Stimulated activated effector memory CD8-positive, alpha-beta T cell treated with anti-CD3 and anti-CD28 coated beads, Interleukin-12 subunit alpha, Interleukin-12 subunit beta, amount 100 ng/mL, for 72 hours (primary cell): ENCODE data around the gene SMARCE1.
A peak's percentile ranks its signal among the peaks of the same experiment; 100 is the strongest.

Experiments used
- ATAC-seq: fragments of 150-1000 bp; cut with Tn5 transposase; 2 replicates; pipeline ENCODE4 v1.10.0; 2021
- DNase-seq, 2 donors: peaks; one replicate each; pipeline ENCODE4 v3.0.0; 2021 to 2022; ENCODE audit warnings: low spot score in 2 of 2
- H3K27ac Mint-ChIP-seq: one replicate; pipeline ENCODE4 v1.8.0; 2022; ENCODE audit warnings: mild to moderate bottlenecking, mixed read lengths
- H3K36me3 Mint-ChIP-seq: one replicate; pipeline ENCODE4 v1.8.0; 2022; ENCODE audit warnings: mild to moderate bottlenecking, mixed read lengths
- H3K4me1 Mint-ChIP-seq: one replicate; pipeline ENCODE4 v1.8.0; 2022; ENCODE audit warnings: mixed read lengths
- H3K4me3 Mint-ChIP-seq: one replicate; pipeline ENCODE4 v1.8.0; 2022; ENCODE audit warnings: mild to moderate bottlenecking, mixed read lengths
- H3K9me3 Mint-ChIP-seq: one replicate; pipeline ENCODE4 v1.8.0; 2022; ENCODE audit warnings: mixed read lengths

The SMARCE1 gene

GRCh38 chr17:40621578-40621977, 26.0 kb downstream of the SMARCE1 start:
- Mint-ChIP-seq H3K4me3 (no peak overlapping the region), H3K4me1 (peaks cover 60% of the 10 kb centered on the region), H3K9me3 (no peaks in the 10 kb centered on the region), H3K36me3 (peaks cover 4% of the 10 kb centered on the region), H3K27ac (no peak overlapping the region)
- ATAC-seq (no peak), DNase-seq (no peak)

GRCh38 chr17:40621019-40621418, 26.6 kb downstream of the SMARCE1 start:
- ATAC-seq = no peak

DNA sequence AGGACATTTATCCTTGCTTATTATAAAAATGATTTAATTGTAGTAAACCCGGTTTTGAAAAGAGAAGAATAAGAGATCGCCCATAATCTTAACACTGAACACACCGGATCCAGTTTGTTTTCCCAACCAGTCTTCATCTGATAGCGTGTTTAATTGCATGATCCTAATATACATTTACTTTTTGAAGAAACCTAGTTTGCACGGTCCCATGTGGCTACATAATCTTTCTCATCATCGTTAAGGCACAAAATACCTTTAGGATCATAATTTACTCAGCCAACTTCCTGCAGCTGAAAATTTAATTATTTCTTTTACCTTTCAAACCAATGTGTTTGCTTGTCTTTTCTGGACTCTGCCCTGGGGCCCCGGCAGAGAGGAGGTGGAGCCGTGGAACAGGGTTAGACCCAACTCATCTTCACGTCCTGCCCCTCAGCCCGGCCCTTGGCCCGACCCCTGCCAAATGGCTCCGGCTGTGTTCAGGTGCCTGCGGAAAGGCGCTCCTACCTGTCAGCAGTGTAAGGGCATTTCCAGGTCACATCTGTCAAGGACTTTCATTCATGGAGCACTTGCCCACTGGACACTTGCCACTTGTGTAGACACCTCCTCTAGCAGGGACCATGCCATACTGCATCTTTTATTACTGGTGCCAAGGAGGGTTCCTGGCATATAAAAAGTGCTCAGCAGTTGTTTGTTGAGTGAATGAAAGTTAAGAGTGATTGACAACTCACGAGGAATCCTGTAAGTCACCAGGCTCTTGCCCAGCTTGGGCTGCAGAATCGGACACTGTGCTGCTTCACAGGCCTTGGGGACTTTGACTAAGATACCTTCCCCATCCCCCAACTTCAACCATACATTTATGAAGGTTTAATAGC, 28.6 kb downstream of the SMARCE1 start:
- Mint-ChIP-seq H3K27ac (no peak overlapping the region), H3K4me1 (peaks cover 68% of the 10 kb centered on the region), H3K9me3 (no peaks in the 10 kb centered on the region), H3K36me3 (no peaks in the 10 kb centered on the region), H3K4me3 (peak overlapping the region; percentile 65)
- no peak for ATAC-seq
- no peak for DNase-seq

More at GRCh38 chr17:40621019-40621418, 26.6 kb downstream of the SMARCE1 start:
- Mint-ChIP-seq H3K9me3 (no peaks in the 10 kb centered on the region), H3K36me3 (no peaks in the 10 kb centered on the region), H3K27ac (no peak overlapping the region), H3K4me1 (peaks cover 66% of the 10 kb centered on the region), H3K4me3 (no peak overlapping the region)
- DNase-seq = no peak

DNA sequence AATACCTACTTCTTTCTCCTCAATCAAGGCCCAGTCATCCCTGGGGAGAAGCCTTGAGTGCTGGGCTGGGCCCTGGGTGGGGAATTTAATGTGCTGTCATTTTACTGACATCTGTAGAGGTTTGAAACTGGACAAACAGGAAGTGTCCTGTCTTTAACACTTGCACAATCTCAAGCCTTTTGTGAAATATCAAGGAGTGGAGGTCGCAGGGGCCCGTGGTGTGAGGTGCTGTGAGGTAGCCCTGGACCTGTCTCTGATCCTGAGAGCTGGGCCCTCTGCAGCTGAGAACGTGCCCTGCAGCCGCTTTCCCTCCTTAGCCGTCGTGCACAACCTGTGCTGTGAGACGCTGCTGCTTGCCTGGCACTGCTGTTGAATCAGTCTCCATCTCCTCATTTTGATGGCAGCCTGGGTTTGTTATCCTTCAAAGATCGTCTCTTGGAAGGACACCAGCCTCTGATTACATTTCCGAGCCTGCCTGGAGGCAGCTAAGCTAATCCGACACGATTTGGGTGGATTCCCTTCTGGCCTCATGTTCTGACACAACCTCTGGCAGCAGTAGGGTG, 29.9 kb downstream of the SMARCE1 start:
- no peak for ATAC-seq
- Mint-ChIP-seq H3K4me3 (no peak overlapping the region), H3K36me3 (no peaks in the 10 kb centered on the region), H3K9me3 (no peaks in the 10 kb centered on the region), H3K4me1 (peaks cover 73% of the 10 kb centered on the region), H3K27ac (no peak overlapping the region)
- no peak for DNase-seq

- no peaks in the 10 kb centered on the region for H3K36me3 Mint-ChIP-seq
- H3K27ac Mint-ChIP-seq = peak overlapping the region; percentile 76
- ATAC-seq = no peak
- no peak overlapping the region for H3K4me3 Mint-ChIP-seq
- no peak for DNase-seq
- H3K9me3 Mint-ChIP-seq = no peaks in the 10 kb centered on the region
- H3K4me1 Mint-ChIP-seq = peaks cover 71% of the 10 kb centered on the region
Measured at GRCh38 chr17:40616592-40616991, 31.0 kb downstream of the SMARCE1 start.

GRCh38 chr17:40615841-40616476, 31.7 kb downstream of the SMARCE1 start:
- Mint-ChIP-seq H3K9me3 (no peaks in the 10 kb centered on the region), H3K36me3 (no peaks in the 10 kb centered on the region), H3K4me3 (no peak overlapping the region), H3K4me1 (peaks cover 74% of the 10 kb centered on the region), H3K27ac (peak overlapping the region; percentile 76)
- DNase-seq (no peak), ATAC-seq (no peak)

- no peaks in the 10 kb centered on the region for H3K36me3 Mint-ChIP-seq
- DNase-seq (no peak), ATAC-seq (peak; percentile 29)
- peaks cover 74% of the 10 kb centered on the region for H3K4me1 Mint-ChIP-seq
- no peaks in the 10 kb centered on the region for H3K9me3 Mint-ChIP-seq
- peak overlapping the region; percentile 76 for H3K27ac Mint-ChIP-seq
- H3K4me3 Mint-ChIP-seq = peak overlapping the region; percentile 35
Measured at GRCh38 chr17:40615068-40615840, 32.4 kb downstream of the SMARCE1 start.

GRCh38 chr17:40614431-40615067, 33.1 kb downstream of the SMARCE1 start:
- H3K4me1 Mint-ChIP-seq = peaks cover 75% of the 10 kb centered on the region
- no peak for DNase-seq
- no peaks in the 10 kb centered on the region for H3K9me3 Mint-ChIP-seq
- peak; percentile 30 for ATAC-seq
- peak overlapping the region; percentile 76 for H3K27ac Mint-ChIP-seq
- H3K4me3 Mint-ChIP-seq = peak overlapping the region; percentile 35
- no peaks in the 10 kb centered on the region for H3K36me3 Mint-ChIP-seq

DNA sequence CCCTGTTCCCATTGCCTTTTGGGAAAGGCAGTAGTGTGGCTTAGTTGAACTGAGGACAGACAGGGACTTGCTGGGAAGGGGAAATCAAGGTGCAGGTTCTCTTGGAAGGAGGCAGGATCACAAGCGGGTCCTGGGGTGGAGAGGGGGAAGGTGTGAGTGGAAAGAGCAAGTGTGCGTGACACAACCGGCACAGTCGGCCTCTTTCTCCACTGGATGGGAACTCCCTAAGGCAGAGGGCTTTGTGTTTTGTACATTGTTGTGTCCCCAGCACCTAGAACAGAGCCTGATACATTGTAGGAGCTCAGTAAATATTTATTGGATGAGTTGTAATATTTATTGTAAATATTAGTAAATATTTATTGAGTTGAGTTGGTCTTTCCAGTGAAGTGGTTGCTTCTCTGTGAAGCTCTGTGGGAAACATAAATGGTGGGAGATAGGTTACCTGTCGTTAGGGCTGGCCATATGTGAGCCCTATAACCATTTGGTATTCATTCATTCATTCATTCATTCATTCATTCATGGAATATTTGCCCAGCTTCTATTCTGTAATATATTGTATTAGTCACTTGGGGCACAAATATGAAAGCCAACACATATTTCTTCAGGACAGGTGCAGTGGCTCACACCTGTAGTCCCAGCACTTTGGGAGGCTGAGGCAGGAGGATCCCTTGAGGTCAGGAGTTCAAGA, 34.0 kb downstream of the SMARCE1 start:
- peaks cover 84% of the 10 kb centered on the region for H3K4me1 Mint-ChIP-seq
- peak overlapping the region; percentile 69 for H3K27ac Mint-ChIP-seq
- ATAC-seq (no peak), DNase-seq (no peak)
- no peaks in the 10 kb centered on the region for H3K36me3 Mint-ChIP-seq
- peak overlapping the region; percentile 31 for H3K4me3 Mint-ChIP-seq
- H3K9me3 Mint-ChIP-seq = no peaks in the 10 kb centered on the region

GRCh38 chr17:40612599-40613244, 34.9 kb downstream of the SMARCE1 start:
- Mint-ChIP-seq H3K9me3 (no peaks in the 10 kb centered on the region), H3K27ac (peak overlapping the region; percentile 69), H3K4me3 (peak overlapping the region; percentile 31), H3K36me3 (no peaks in the 10 kb centered on the region), H3K4me1 (peaks cover 92% of the 10 kb centered on the region)
- ATAC-seq (no peak), DNase-seq (no peak)

- peaks cover 92% of the 10 kb centered on the region for H3K4me1 Mint-ChIP-seq
Measured at GRCh38 chr17:40611840-40612474, 35.7 kb downstream of the SMARCE1 start.

DNA sequence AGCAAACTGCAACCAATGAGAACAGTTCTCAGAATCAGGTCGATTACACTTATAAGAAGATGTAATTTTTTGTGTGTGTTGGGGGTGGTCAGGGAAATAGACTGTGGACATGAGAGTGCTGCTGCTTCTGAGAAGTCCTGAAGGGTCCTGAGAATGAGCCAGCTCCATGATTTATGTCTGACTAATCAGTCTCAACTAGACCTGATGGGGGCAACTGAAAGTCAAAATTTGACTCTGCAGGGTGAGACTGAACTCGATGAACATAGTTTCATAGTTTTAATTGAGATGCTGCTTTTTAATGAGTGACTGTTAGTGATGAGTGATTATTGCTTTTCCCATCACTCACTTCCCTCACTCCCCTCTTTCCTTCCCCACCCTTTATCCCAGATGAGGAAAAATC, 37.3 kb downstream of the SMARCE1 start:
- H3K4me3 Mint-ChIP-seq = peak overlapping the region; percentile 35
- H3K9me3 Mint-ChIP-seq = no peaks in the 10 kb centered on the region
- no peaks in the 10 kb centered on the region for H3K36me3 Mint-ChIP-seq
- peaks cover 89% of the 10 kb centered on the region for H3K4me1 Mint-ChIP-seq
- DNase-seq = peak in 1 of 2 donors; percentile 69
- peak overlapping the region; percentile 44 for H3K27ac Mint-ChIP-seq
- peak; percentile 67 for ATAC-seq

More at GRCh38 chr17:40611840-40612474, 35.7 kb downstream of the SMARCE1 start:
- H3K36me3 Mint-ChIP-seq = no peaks in the 10 kb centered on the region
- DNase-seq (no peak), ATAC-seq (no peak)
- no peak overlapping the region for H3K27ac Mint-ChIP-seq
- no peaks in the 10 kb centered on the region for H3K9me3 Mint-ChIP-seq
- peak overlapping the region; percentile 11 for H3K4me3 Mint-ChIP-seq

DNA sequence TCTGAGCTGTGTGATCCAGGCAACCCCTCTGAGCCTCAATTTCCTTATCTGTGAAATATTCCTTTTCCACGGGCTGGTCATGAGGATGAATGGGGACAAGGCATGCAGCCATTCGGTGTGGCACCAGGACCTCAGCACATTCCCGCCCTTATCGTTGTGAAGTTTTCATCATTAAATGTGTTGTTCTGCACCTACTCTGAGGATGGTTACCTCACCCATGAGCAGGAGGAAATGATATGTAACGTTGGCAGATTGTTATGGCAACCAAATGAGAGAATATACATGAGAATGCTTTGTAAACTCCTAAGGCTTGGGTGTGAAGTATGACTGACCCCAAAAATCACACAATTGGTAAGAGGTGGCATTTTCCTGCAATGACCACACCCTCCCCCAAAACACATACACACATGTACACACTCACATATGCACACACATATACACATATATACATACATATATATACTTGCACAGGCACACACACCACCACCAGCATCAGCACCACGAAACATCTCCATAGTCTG, 39.5 kb downstream of the SMARCE1 start:
- peaks cover under 1% of the 10 kb centered on the region for H3K36me3 Mint-ChIP-seq
- H3K4me3 Mint-ChIP-seq = peak overlapping the region; percentile 53
- ATAC-seq (peak; percentile 86), DNase-seq (peak in 1 of 2 donors; percentile 69)
- peak overlapping the region; percentile 92 for H3K27ac Mint-ChIP-seq
- H3K9me3 Mint-ChIP-seq = no peaks in the 10 kb centered on the region
- peaks cover 91% of the 10 kb centered on the region for H3K4me1 Mint-ChIP-seq
